HG03135 (cell line): ENCODE results near the gene SPTBN2.
A peak's percentile ranks its signal among the peaks of the same experiment; 100 is the strongest.
"Not testable (repeated sequence)": the region's sequence is repeated elsewhere in the genome, so short reads cannot be mapped to it uniquely, and the experiment has no call there.

ENCODE experiments used
- ATAC-seq: cut with Tn5 transposase; IDR thresholded peaks from one replicate; pipeline ENCODE4 v1.9.1; 2021; ENCODE audit warnings: mild to moderate bottlenecking, moderate library complexity; ENCODE audit not compliant: unreplicated experiment

Gene SPTBN2

GRCh38 chr11:66646828-66647227 is 82.2 kb downstream of the SPTBN2 start:
- ATAC-seq, result no peak

- ATAC-seq, result no peak
Observed at GRCh38 chr11:66643745-66644437, 85.1 kb downstream of the SPTBN2 start.

GRCh38 chr11:66641834-66642233 is 87.2 kb downstream of the SPTBN2 start:
- ATAC-seq, result no peak

- ATAC-seq, result not testable (repeated sequence)
Observed at GRCh38 chr11:66639814-66640340, 89.1 kb downstream of the SPTBN2 start.

- no peak for ATAC-seq
Observed at GRCh38 chr11:66639066-66639813, 89.8 kb downstream of the SPTBN2 start.

- peak; percentile 89 for ATAC-seq
Observed at GRCh38 chr11:66638177-66639065, 90.6 kb downstream of the SPTBN2 start, which contains the start of gene RBM4. RBM4 (plus strand) TSS chr11:66638703; CDS start chr11:66639712, 1,009 bp downstream.

GRCh38 chr11:66637557-66638176 is 91.3 kb downstream of the SPTBN2 start:
- ATAC-seq, result no peak

- ATAC-seq, result no peak
Observed at GRCh38 chr11:66636411-66636810, 92.6 kb downstream of the SPTBN2 start.
